GM19438 (cell line): ENCODE measurements around the gene RTP3.
"Not testable (repeated sequence)": the region's sequence is repeated elsewhere in the genome, so short reads cannot be mapped to it uniquely, and the experiment has no call there.

Source experiments
- ATAC-seq: cut with Tn5 transposase; IDR thresholded peaks from one replicate; pipeline ENCODE4 v1.9.1; 2021; ENCODE audit warnings: low read depth; ENCODE audit not compliant: unreplicated experiment

The RTP3 gene

GRCh38 chr3:46489875-46490274, 7.9 kb upstream of the RTP3 start:
- ATAC-seq, result no peak

GRCh38 chr3:46490338-46491084, 7.3 kb upstream of the RTP3 start:
- no peak for ATAC-seq

GRCh38 chr3:46491089-46492070, 6.4 kb upstream of the RTP3 start:
- ATAC-seq, result no peak

GRCh38 chr3:46492890-46493547, 4.8 kb upstream of the RTP3 start:
- no peak for ATAC-seq

- ATAC-seq, result not testable (repeated sequence)
These were observed 3.3 kb upstream of the RTP3 start for GRCh38 chr3:46494491-46494890.

GRCh38 chr3:46495901-46496456, 1.8 kb upstream of the RTP3 start:
- ATAC-seq, result no peak

GRCh38 chr3:46496746-46497555, 825 bp upstream of the RTP3 start:
- ATAC-seq, result no peak

GRCh38 chr3:46498916-46499519, 1.2 kb downstream of the RTP3 start:
- ATAC-seq, result no peak

- no peak for ATAC-seq
These were observed 3.2 kb downstream of the RTP3 start for GRCh38 chr3:46500656-46501635.

GRCh38 chr3:46501702-46502101, 3.9 kb downstream of the RTP3 start:
- no peak for ATAC-seq

GRCh38 chr3:46503200-46503874, 5.6 kb downstream of the RTP3 start:
- no peak for ATAC-seq

GRCh38 chr3:46504789-46505188, 7.0 kb downstream of the RTP3 start:
- no peak for ATAC-seq

- no peak for ATAC-seq
These were observed 8.2 kb downstream of the RTP3 start for GRCh38 chr3:46505953-46506352.

- no peak for ATAC-seq
These were observed 8.8 kb downstream of the RTP3 start for GRCh38 chr3:46506526-46506925.

GRCh38 chr3:46508850-46509591, 11.2 kb downstream of the RTP3 start:
- no peak for ATAC-seq

GRCh38 chr3:46509661-46510187, 11.9 kb downstream of the RTP3 start:
- no peak for ATAC-seq

GRCh38 chr3:46512191-46512749, 14.5 kb downstream of the RTP3 start:
- ATAC-seq, result no peak
